Measurements from ENCODE around the gene LRRC53.

The LRRC53 gene

GRCh38 chr1:74430342-74430934, 82.0 kb downstream of the LRRC53 start:
- no peak for DNase-seq (ENCODE audit: low read depth)

- DNase-seq (ENCODE audit: low read depth) = no peak
Observed at GRCh38 chr1:74429580-74429979, 82.8 kb downstream of the LRRC53 start.

GRCh38 chr1:74427681-74428080, 84.7 kb downstream of the LRRC53 start:
- DNase-seq (ENCODE audit: low read depth) = no peak

GRCh38 chr1:74426208-74426937, 86.0 kb downstream of the LRRC53 start:
- DNase-seq (ENCODE audit: low read depth) = no peak

- DNase-seq (ENCODE audit: low read depth) = no peak
Observed at GRCh38 chr1:74425676-74426075, 86.7 kb downstream of the LRRC53 start.

GRCh38 chr1:74423471-74423870, 88.9 kb downstream of the LRRC53 start:
- no peak for DNase-seq (ENCODE audit: low read depth)

- DNase-seq (ENCODE audit: low read depth) = no peak
Observed at GRCh38 chr1:74422421-74423292, 89.8 kb downstream of the LRRC53 start.

GRCh38 chr1:74420467-74420866, 91.9 kb downstream of the LRRC53 start:
- no peak for DNase-seq (ENCODE audit: low read depth)

Data from T-helper 22 cell (primary cell).